CD8-positive, alpha-beta memory T cell (primary cell): Measurements from ENCODE around the gene LRRC27. TPM values are rescaled to one million over a fixed set of nuclear protein-coding genes. Genes with fewer than 3 reads are reported as not detected.

Experiments used
- CTCF ChIA-PET: fragments of 350-600 bp; sonication (Branson Sonifier 250); formaldehyde crosslinking; loops from one replicate; lab custom pipeline; 2021; ENCODE audit warnings: antibody characterized with exemption; lab: Charles Lee
- POLR2A ChIA-PET: fragments of 350-600 bp; sonication (Branson Sonifier 250); formaldehyde crosslinking; loops from one replicate; lab custom pipeline; 2021; ENCODE audit warnings: antibody characterized with exemption; lab: Charles Lee
- DNase-seq, 5 donors: peaks; one replicate each; pipeline versions ENCODE4 v3.0.0 to v3.0.0-alpha.2; 2020 to 2022; ENCODE audit warnings: mixed read lengths in 1 of 5
- H3K27ac ChIP-seq: one replicate; pipeline ENCODE4 v1.7.0; 2013; ENCODE audit warnings: low read depth, mild to moderate bottlenecking, low read length, moderate library complexity
- H3K27me3 ChIP-seq: 2 replicates; pipeline ENCODE4 v1.7.0; 2013; ENCODE audit warnings: low read length, mild to moderate bottlenecking; ENCODE audit not compliant: insufficient read depth, poor library complexity, severe bottlenecking
- H3K36me3 ChIP-seq: 2 replicates; pipeline ENCODE4 v1.7.0; 2013; ENCODE audit warnings: mild to moderate bottlenecking, low read length, moderate library complexity; ENCODE audit not compliant: insufficient read depth
- H3K4me1 ChIP-seq: 2 replicates; pipeline ENCODE4 v1.7.0; 2013; ENCODE audit warnings: mild to moderate bottlenecking, low read length, moderate library complexity; ENCODE audit not compliant: insufficient read depth
- H3K4me3 ChIP-seq: 2 replicates; pipeline ENCODE4 v1.7.0; 2013; ENCODE audit warnings: mild to moderate bottlenecking, low read length
- H3K9me3 ChIP-seq: 2 replicates; pipeline ENCODE4 v1.7.0; 2013; ENCODE audit warnings: mild to moderate bottlenecking, low read length
- H3K27ac Mint-ChIP-seq, 8 donors: one replicate each; pipeline ENCODE4 v1.8.0; 2020 to 2021; ENCODE audit warnings: mixed read lengths in 8 of 8, mild to moderate bottlenecking in 6 of 8, inconsistent platforms in 3 of 8, moderate library complexity in 3 of 8
- H3K27me3 Mint-ChIP-seq, 2 donors: one replicate each; pipeline ENCODE4 v1.8.0; 2020 to 2021; ENCODE audit warnings: mixed read lengths in 2 of 2, mild to moderate bottlenecking in 1 of 2, moderate library complexity in 1 of 2
- H3K36me3 Mint-ChIP-seq, 3 donors: one replicate each; pipeline ENCODE4 v1.8.0; 2020 to 2021; ENCODE audit warnings: mixed read lengths in 3 of 3, inconsistent platforms in 1 of 3, mild to moderate bottlenecking in 1 of 3
- H3K4me1 Mint-ChIP-seq, 3 donors: one replicate each; pipeline ENCODE4 v1.8.0; 2020 to 2021; ENCODE audit warnings: mixed read lengths in 3 of 3, inconsistent platforms in 1 of 3, mild to moderate bottlenecking in 1 of 3
- H3K4me3 Mint-ChIP-seq, 7 donors: one replicate each; pipeline ENCODE4 v1.8.0; 2020 to 2021; ENCODE audit warnings: mixed read lengths in 7 of 7, mild to moderate bottlenecking in 6 of 7, moderate library complexity in 4 of 7, inconsistent platforms in 2 of 7
- H3K9me3 Mint-ChIP-seq, 5 donors: one replicate each; pipeline ENCODE4 v1.8.0; 2020 to 2022; ENCODE audit warnings: mixed read lengths in 5 of 5, mild to moderate bottlenecking in 3 of 5, moderate library complexity in 2 of 5, inconsistent platforms in 1 of 5
- polyA plus RNA-seq: library from polyadenylated mRNA; unstranded; fragments of 300-500 nt; fragmentation: Illumina TruSeq; gene quantifications from one replicate; pipeline ENCODE4 v1.2.3, GENCODE V29; 2021
- total RNA-seq, 2 experiments: library from RNA; stranded (reverse); gene quantifications; one replicate each; pipeline ENCODE4 v1.2.3, GENCODE V29; 2021

The LRRC27 gene
- total and polyA plus RNA-seq, 3 experiments from 2014 or later: 1.8 to 5.7 (median 3.1) TPM

- no peak for DNase-seq
- H3K27ac Mint-ChIP-seq: peak overlapping the region in 1 of 8 donors; percentile 35
- H3K27me3 ChIP-seq: no peaks in the 10 kb centered on the region
- H3K36me3 ChIP-seq: no peaks in the 10 kb centered on the region
- H3K36me3 Mint-ChIP-seq: no peaks in the 10 kb centered on the region
- H3K4me3 Mint-ChIP-seq: no peak overlapping the region
- peaks cover 27% of the 10 kb centered on the region for H3K4me1 ChIP-seq
- H3K9me3 Mint-ChIP-seq: no peaks in the 10 kb centered on the region
- ChIA-PET CTCF (no interaction called here), POLR2A (no interaction called here)
- H3K4me3 ChIP-seq: no peak overlapping the region
- no peaks in the 10 kb centered on the region for H3K9me3 ChIP-seq
- no peak overlapping the region for H3K27ac ChIP-seq
- no peaks in the 10 kb centered on the region for H3K27me3 Mint-ChIP-seq
- H3K4me1 Mint-ChIP-seq: peaks cover 2 to 33% (median 9%) of the 10 kb centered on the region in 3 donors
Observed at GRCh38 chr10:132425029-132425756, 93.2 kb downstream of the LRRC27 start.

DNA sequence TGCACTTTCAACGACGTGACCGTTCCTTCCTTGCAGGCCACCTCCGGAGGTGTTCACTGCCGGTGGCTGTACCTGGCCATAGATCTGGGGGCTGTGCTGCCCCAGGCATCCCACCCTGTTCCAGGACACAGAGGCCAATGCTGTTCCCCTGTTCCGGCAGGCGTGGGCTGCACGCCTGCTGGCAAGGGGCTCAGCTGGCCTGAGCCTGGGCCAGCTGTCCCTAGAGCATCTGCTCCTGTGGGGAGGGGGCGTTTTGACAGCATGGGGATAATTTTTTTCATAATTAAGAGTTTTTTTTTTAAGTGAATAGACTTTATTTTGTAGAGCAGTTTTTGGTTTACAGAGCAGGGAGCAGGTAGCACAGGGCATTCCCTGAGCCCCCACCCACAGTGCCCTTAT is 93.8 kb downstream of the LRRC27 start:
- Mint-ChIP-seq H3K4me3 (no peak overlapping the region), H3K4me1 (peaks cover 6 to 30% (median 12%) of the 10 kb centered on the region in 3 donors), H3K36me3 (no peaks in the 10 kb centered on the region), H3K27ac (no peak overlapping the region), H3K27me3 (no peaks in the 10 kb centered on the region), H3K9me3 (no peaks in the 10 kb centered on the region)
- H3K9me3 ChIP-seq: no peaks in the 10 kb centered on the region
- no peaks in the 10 kb centered on the region for H3K27me3 ChIP-seq
- H3K27ac ChIP-seq: no peak overlapping the region
- POLR2A ChIA-PET: no interaction called here
- H3K36me3 ChIP-seq: no peaks in the 10 kb centered on the region
- H3K4me1 ChIP-seq: peaks cover 21% of the 10 kb centered on the region
- no peak for DNase-seq
- H3K4me3 ChIP-seq: no peak overlapping the region
- CTCF ChIA-PET: interaction anchor here (1.3 kb wide), 1 partner anchor 17 kb away, joined by 4 read pairs; no protein-coding TSS in a partner anchor

DNA sequence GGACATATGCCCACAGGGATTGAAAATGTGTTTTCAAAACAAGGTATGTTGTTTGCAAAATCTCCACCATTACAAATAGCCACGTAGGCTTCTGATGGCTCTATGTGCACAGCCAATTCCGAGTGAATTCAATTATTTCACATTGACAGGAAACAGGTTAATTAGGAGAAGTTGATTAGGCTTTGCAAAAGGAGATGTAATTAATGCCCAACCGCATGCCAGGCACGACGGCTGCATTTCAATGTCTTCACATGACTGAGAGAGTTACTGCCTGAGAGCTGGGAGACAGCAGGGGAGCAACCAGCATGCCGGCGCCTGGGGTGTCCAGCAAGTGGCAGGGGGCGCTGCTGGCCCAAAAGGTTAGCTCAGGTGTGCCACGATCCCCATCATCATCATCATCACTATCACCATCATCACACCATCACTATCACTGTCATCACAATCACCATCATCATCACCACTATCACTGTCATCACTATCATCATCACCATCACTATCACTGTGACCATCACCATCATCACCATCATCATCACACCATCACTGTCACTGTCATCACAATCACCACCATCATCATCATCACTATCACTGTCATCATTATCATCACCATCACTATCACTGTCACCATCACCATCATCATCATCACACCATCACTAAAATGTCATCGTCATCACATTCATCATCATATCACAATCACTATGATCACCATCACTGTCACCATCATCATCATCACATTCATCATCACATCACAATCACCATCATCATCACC is 95.2 kb downstream of the LRRC27 start:
- Histone ChIP-seq H3K9me3 (no peaks in the 10 kb centered on the region), H3K4me3 (no peak overlapping the region), H3K36me3 (no peaks in the 10 kb centered on the region), H3K27ac (no peak overlapping the region), H3K27me3 (no peaks in the 10 kb centered on the region), H3K4me1 (peaks cover 7% of the 10 kb centered on the region)
- Mint-ChIP-seq H3K4me3 (no peak overlapping the region), H3K36me3 (no peaks in the 10 kb centered on the region), H3K27me3 (no peaks in the 10 kb centered on the region), H3K27ac (no peak overlapping the region), H3K9me3 (no peaks in the 10 kb centered on the region), H3K4me1 (peaks cover 6 to 18% (median 12%) of the 10 kb centered on the region in 3 donors)
- ChIA-PET POLR2A (no interaction called here), CTCF (interaction anchor here (1.3 kb wide), 1 partner anchor 16 kb away, joined by 4 read pairs; no protein-coding TSS in a partner anchor)
- no peak for DNase-seq

- H3K27ac Mint-ChIP-seq: no peak overlapping the region
- H3K4me3 ChIP-seq: no peak overlapping the region
- no peaks in the 10 kb centered on the region for H3K9me3 ChIP-seq
Observed at GRCh38 chr10:132427939-132428367, 96.0 kb downstream of the LRRC27 start.

GRCh38 chr10:132428486-132428995 is 96.5 kb downstream of the LRRC27 start:
- no peak overlapping the region for H3K27ac ChIP-seq
- ChIA-PET POLR2A (no interaction called here), CTCF (no interaction called here)
- Mint-ChIP-seq H3K27ac (no peak overlapping the region), H3K4me1 (peaks cover 4 to 7% (median 6%) of the 10 kb centered on the region in 3 donors), H3K9me3 (no peaks in the 10 kb centered on the region), H3K36me3 (no peaks in the 10 kb centered on the region), H3K27me3 (no peaks in the 10 kb centered on the region), H3K4me3 (no peak overlapping the region)
- no peaks in the 10 kb centered on the region for H3K27me3 ChIP-seq
- no peaks in the 10 kb centered on the region for H3K9me3 ChIP-seq
- no peaks in the 10 kb centered on the region for H3K4me1 ChIP-seq
- no peak overlapping the region for H3K4me3 ChIP-seq
- DNase-seq: no peak
- no peaks in the 10 kb centered on the region for H3K36me3 ChIP-seq

More at GRCh38 chr10:132427939-132428367, 96.0 kb downstream of the LRRC27 start:
- H3K36me3 Mint-ChIP-seq: no peaks in the 10 kb centered on the region
- H3K27me3 Mint-ChIP-seq: no peaks in the 10 kb centered on the region
- Histone ChIP-seq H3K27me3 (no peaks in the 10 kb centered on the region), H3K36me3 (no peaks in the 10 kb centered on the region), H3K4me1 (no peaks in the 10 kb centered on the region), H3K27ac (no peak overlapping the region)
- POLR2A ChIA-PET: no interaction called here
- CTCF ChIA-PET: no interaction called here
- H3K9me3 Mint-ChIP-seq: no peaks in the 10 kb centered on the region
- peaks cover 6 to 13% (median 6%) of the 10 kb centered on the region in 3 donors for H3K4me1 Mint-ChIP-seq
- DNase-seq: no peak
- no peak overlapping the region for H3K4me3 Mint-ChIP-seq

Other genes starting within 250 kb of the LRRC27 start
- 1 to 10 TPM; 3.2 to 3.3 TPM for gene DPYSL4, start 145.2 kb upstream of the LRRC27 start, total RNA-seq
- gene DPYSL4, start 145.2 kb upstream of the LRRC27 start, polyA plus RNA-seq: not detected
- gene STK32C, start 24.2 kb upstream of the LRRC27 start, total RNA-seq: 10 to 100 TPM; 14.0 to 14.9 TPM
- gene STK32C, start 24.2 kb upstream of the LRRC27 start, polyA plus RNA-seq: 8.5 TPM
- 1 to 10 TPM; 3.1 to 3.7 TPM for gene PWWP2B, start 65.0 kb downstream of the LRRC27 start, total RNA-seq
- gene PWWP2B, start 65.0 kb downstream of the LRRC27 start, polyA plus RNA-seq: 4.4 TPM
- gene INPP5A, start 205.6 kb downstream of the LRRC27 start, total RNA-seq: 1 to 10 TPM; 4.8 to 6.1 TPM
- 1.1 TPM for gene INPP5A, start 205.6 kb downstream of the LRRC27 start, polyA plus RNA-seq